SK-N-MC (cell line): ENCODE results near the gene SLC30A9.

Experiments used
- EZH2 ChIP-seq: fragments of 200-600 bp; sonication (generic); IDR thresholded peaks from one replicate; pipeline ENCODE4 v1.6.1; 2017; ENCODE audit warnings: antibody characterized with exemption
- FOXP2 ChIP-seq: optimal IDR thresholded peaks from 2 replicates; pipeline ENCODE3; 2011; ENCODE audit warnings: mild to moderate bottlenecking, moderate library complexity; ENCODE audit not compliant: insufficient read depth; ENCODE audit errors: extremely low read length, control extremely low read depth
- POLR2AphosphoS5 ChIP-seq: IDR thresholded peaks from 2 replicates; pipeline ENCODE4 v1.6.1; 2012; ENCODE audit warnings: mild to moderate bottlenecking, low read depth, low read length, borderline replicate concordance

GRCh38 chr4:42101446-42101975, 111.2 kb downstream of the SLC30A9 start:
- TF ChIP-seq EZH2 (no peak), POLR2AphosphoS5 (no peak), FOXP2 (no peak)
